Naive thymus-derived CD4-positive, alpha-beta T cell (primary cell): Measurements from ENCODE around the gene INPP5A. TPM values are rescaled to one million over a fixed set of nuclear protein-coding genes. Genes with fewer than 3 reads are reported as not detected.

Experiments used
- ATAC-seq: fragments of 150-1000 bp; cut with Tn5 transposase; 2 replicates; pipeline ENCODE4 v1.10.0; 2021; ENCODE audit warnings: mild to moderate bottlenecking, moderate library complexity
- CTCF ChIA-PET: fragments of 350-600 bp; sonication (Branson Sonifier 250); formaldehyde crosslinking; loops from one replicate; lab custom pipeline; 2021; ENCODE audit warnings: antibody characterized with exemption; lab: Charles Lee
- POLR2A ChIA-PET: fragments of 350-600 bp; sonication (Branson Sonifier 250); formaldehyde crosslinking; loops from one replicate; lab custom pipeline; 2021; ENCODE audit warnings: antibody characterized with exemption, inconsistent platforms; lab: Charles Lee
- DNase-seq, 9 donors: peaks; one replicate each; pipeline versions ENCODE4 v3.0.0 to v3.0.0-alpha.2; 2020 to 2022; ENCODE audit warnings: mixed read lengths in 1 of 9
- H3K27ac ChIP-seq: one replicate; pipeline ENCODE4 v1.7.0; 2013; ENCODE audit warnings: mild to moderate bottlenecking, low read depth, low read length, moderate library complexity
- H3K27me3 ChIP-seq, 2 donors: one replicate each; pipeline ENCODE4 v1.7.0; 2013; ENCODE audit warnings: low read length in 2 of 2, mild to moderate bottlenecking in 2 of 2, moderate library complexity in 2 of 2; ENCODE audit not compliant: control insufficient read depth in 2 of 2, insufficient read depth in 2 of 2
- H3K36me3 ChIP-seq, 3 experiments: 1 replicate in 2 of 3; 2 replicates in 1 of 3; pipeline ENCODE4 v1.7.0; 2013; ENCODE audit warnings: low read length in 3 of 3, mild to moderate bottlenecking in 3 of 3, moderate library complexity in 1 of 3; ENCODE audit not compliant: insufficient read depth in 3 of 3, control insufficient read depth in 2 of 3
- H3K4me1 ChIP-seq, 2 donors: one replicate each; pipeline ENCODE4 v1.7.0; 2013; ENCODE audit warnings: low read length in 2 of 2, mild to moderate bottlenecking in 2 of 2, moderate library complexity in 1 of 2; ENCODE audit not compliant: control insufficient read depth in 2 of 2, insufficient read depth in 2 of 2
- H3K4me3 ChIP-seq: 2 replicates; pipeline ENCODE4 v1.7.0; 2013; ENCODE audit warnings: mild to moderate bottlenecking, low read length
- H3K9me3 ChIP-seq, 3 experiments: 1 replicate in 2 of 3; 2 replicates in 1 of 3; pipeline ENCODE4 v1.7.0; 2013; ENCODE audit warnings: low read length in 3 of 3; ENCODE audit not compliant: control insufficient read depth in 2 of 3
- H3K27ac Mint-ChIP-seq, 9 donors: one replicate each; pipeline ENCODE4 v1.8.0; 2020 to 2022; ENCODE audit warnings: mixed read lengths in 9 of 9, mild to moderate bottlenecking in 8 of 9, moderate library complexity in 5 of 9, inconsistent platforms in 2 of 9
- H3K27me3 Mint-ChIP-seq, 5 donors: one replicate each; pipeline ENCODE4 v1.8.0; 2021 to 2022; ENCODE audit warnings: mixed read lengths in 5 of 5, mild to moderate bottlenecking in 1 of 5
- H3K36me3 Mint-ChIP-seq, 5 donors: one replicate each; pipeline ENCODE4 v1.8.0; 2020 to 2022; ENCODE audit warnings: mixed read lengths in 5 of 5, mild to moderate bottlenecking in 3 of 5, inconsistent platforms in 1 of 5
- H3K4me1 Mint-ChIP-seq, 7 donors: one replicate each; pipeline ENCODE4 v1.8.0; 2020 to 2022; ENCODE audit warnings: mixed read lengths in 7 of 7, mild to moderate bottlenecking in 3 of 7, inconsistent platforms in 1 of 7
- H3K4me3 Mint-ChIP-seq, 10 donors: one replicate each; pipeline ENCODE4 v1.8.0; 2020 to 2022; ENCODE audit warnings: mild to moderate bottlenecking in 10 of 10, mixed read lengths in 10 of 10, moderate library complexity in 6 of 10, inconsistent platforms in 2 of 10
- H3K9me3 Mint-ChIP-seq, 11 donors: one replicate each; pipeline ENCODE4 v1.8.0; 2020 to 2022; ENCODE audit warnings: mixed read lengths in 11 of 11, mild to moderate bottlenecking in 4 of 11, inconsistent platforms in 1 of 11, moderate library complexity in 1 of 11
- intact Hi-C, 2 donors: fragments of 100-400 bp; cut with micrococcal nuclease; formaldehyde crosslinking; loops; one replicate each; pipeline ENCODE4 v1.15.1; 2023
- polyA plus RNA-seq, 2 donors: library from polyadenylated mRNA; unstranded; fragments of 300-500 nt; fragmentation: Illumina TruSeq; gene quantifications; one replicate each; pipeline ENCODE4 v1.2.3, GENCODE V29; 2021
- total RNA-seq, 6 experiments: library from RNA in 5 of 6; stranded (reverse) in 5 of 6; gene quantifications; 1 replicate in 5 of 6; 2 replicates in 1 of 6; pipeline ENCODE4 v1.2.3 and lab custom pipeline; 2021 to 2026

Gene INPP5A
- total and polyA plus RNA-seq, 7 experiments from 2014 or later: 0.97 to 30.7 (median 25.0) TPM

DNA sequence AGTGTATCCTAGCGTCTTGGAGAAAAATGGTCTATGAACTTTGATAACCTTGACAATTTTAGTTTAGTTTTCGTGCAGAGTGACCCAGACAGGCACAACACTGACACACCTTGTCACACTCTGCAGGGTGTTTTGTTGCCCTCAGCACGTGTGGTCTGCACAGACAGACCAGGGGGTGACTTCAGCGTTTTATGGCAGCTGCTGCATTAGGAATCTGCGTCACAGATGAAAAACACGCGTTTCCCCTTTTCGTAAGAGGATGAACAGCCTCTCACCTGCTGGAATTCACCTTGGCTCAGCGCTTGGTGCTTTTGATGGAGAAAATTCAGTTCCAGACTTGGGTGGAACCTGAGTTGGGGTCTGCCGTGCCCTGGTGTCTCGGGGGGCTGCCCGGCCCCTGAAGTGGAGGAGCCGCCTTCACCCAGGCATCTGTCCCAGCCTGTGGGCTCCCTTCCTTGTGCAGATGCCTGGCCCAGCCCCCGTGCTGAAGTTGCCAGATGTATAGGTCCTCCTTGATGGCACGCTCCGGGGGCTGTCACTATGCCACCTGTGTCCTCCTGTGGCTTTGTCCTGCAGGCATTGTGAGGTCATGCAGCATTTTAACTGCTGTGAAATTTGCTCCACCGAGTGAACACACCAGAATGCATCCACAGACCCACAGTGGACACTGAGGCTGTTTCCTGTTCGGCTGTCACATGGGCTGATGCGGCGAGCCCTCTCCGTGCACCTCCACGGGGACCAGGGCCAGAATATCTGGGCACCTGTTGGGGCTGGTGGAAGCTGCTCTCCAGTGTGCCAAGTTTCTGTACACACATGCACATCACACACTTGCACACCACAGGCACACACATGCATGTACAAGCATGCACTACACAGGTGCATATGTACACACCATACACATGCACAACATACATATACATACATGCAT, 18.3 kb downstream of the INPP5A start:
- peak in 4 of 9 donors; percentile 22 to 48 (median 36) for DNase-seq
- Mint-ChIP-seq H3K4me1 (peaks cover 22 to 49% (median 34%) of the 10 kb centered on the region in 7 donors), H3K27ac (peak overlapping the region in 7 of 9 donors; percentile 25 to 82 (median 46)), H3K4me3 (peak overlapping the region in 3 of 10 donors; percentile 16 to 41 (median 36)), H3K27me3 (no peaks in the 10 kb centered on the region), H3K36me3 (peaks cover 0 to 8% (median 2%) of the 10 kb centered on the region in 5 donors), H3K9me3 (no peaks in the 10 kb centered on the region)
- Histone ChIP-seq H3K9me3 (no peaks in the 10 kb centered on the region), H3K36me3 (no peaks in the 10 kb centered on the region), H3K27me3 (no peaks in the 10 kb centered on the region), H3K4me1 (peaks cover 17 to 45% of the 10 kb centered on the region in 2 donors), H3K4me3 (no peak overlapping the region), H3K27ac (peak overlapping the region; percentile 49)
- intact Hi-C loops: loop anchor here in 1 of 2 donors (1.0 kb wide), 2 partner anchors 16 to 19 kb away; partner anchors contain the start of gene INPP5A
- POLR2A ChIA-PET: interaction anchor here (0.7 to 1.5 kb wide), 2 partner anchors 10 to 16 kb away, joined by 4 read pairs; no protein-coding TSS in a partner anchor
- CTCF ChIA-PET: no interaction called here
- ATAC-seq: peak; percentile 51

DNA sequence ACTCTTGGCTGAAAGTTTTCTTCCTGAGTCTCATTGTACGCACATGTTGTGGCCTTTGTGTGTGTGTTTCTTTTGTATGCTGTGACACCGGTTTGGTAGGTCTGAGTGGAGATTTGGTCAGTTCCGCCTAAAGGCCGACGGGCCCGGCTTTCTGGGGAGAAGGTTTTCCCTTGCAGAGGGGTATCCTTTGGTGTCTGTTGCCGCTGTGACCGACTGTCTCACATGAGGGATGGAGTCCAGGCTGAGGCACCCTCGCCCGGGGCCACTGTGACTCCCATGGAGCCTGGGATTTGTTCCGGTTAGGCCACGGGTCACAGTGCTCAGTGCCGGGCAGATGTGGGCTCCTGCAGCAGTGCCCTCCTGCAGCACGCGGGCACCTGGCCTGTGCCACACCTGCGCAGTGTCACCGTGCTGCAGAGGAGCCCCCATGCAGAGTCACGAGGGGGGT, 19.4 kb downstream of the INPP5A start:
- Histone ChIP-seq H3K9me3 (no peaks in the 10 kb centered on the region), H3K4me1 (peaks cover 8 to 34% of the 10 kb centered on the region in 2 donors), H3K36me3 (no peaks in the 10 kb centered on the region), H3K27ac (no peak overlapping the region), H3K4me3 (no peak overlapping the region), H3K27me3 (no peaks in the 10 kb centered on the region)
- peak overlapping the region in 5 of 9 donors; percentile 29 to 62 (median 36) for H3K27ac Mint-ChIP-seq
- no peaks in the 10 kb centered on the region for H3K27me3 Mint-ChIP-seq
- DNase-seq (no peak), ATAC-seq (no peak)
- peaks cover 0 to 8% (median 2%) of the 10 kb centered on the region in 5 donors for H3K36me3 Mint-ChIP-seq
- H3K4me1 Mint-ChIP-seq: peaks cover 24 to 48% (median 38%) of the 10 kb centered on the region in 7 donors
- CTCF ChIA-PET: interaction anchor here (0.6 kb wide), 1 partner anchor 750 kb away, joined by 3 read pairs; no protein-coding TSS in a partner anchor
- intact Hi-C loops: no loop called here
- H3K4me3 Mint-ChIP-seq: peak overlapping the region in 5 of 10 donors; percentile 0 to 53 (median 24)
- H3K9me3 Mint-ChIP-seq: no peaks in the 10 kb centered on the region
- POLR2A ChIA-PET: no interaction called here

DNA sequence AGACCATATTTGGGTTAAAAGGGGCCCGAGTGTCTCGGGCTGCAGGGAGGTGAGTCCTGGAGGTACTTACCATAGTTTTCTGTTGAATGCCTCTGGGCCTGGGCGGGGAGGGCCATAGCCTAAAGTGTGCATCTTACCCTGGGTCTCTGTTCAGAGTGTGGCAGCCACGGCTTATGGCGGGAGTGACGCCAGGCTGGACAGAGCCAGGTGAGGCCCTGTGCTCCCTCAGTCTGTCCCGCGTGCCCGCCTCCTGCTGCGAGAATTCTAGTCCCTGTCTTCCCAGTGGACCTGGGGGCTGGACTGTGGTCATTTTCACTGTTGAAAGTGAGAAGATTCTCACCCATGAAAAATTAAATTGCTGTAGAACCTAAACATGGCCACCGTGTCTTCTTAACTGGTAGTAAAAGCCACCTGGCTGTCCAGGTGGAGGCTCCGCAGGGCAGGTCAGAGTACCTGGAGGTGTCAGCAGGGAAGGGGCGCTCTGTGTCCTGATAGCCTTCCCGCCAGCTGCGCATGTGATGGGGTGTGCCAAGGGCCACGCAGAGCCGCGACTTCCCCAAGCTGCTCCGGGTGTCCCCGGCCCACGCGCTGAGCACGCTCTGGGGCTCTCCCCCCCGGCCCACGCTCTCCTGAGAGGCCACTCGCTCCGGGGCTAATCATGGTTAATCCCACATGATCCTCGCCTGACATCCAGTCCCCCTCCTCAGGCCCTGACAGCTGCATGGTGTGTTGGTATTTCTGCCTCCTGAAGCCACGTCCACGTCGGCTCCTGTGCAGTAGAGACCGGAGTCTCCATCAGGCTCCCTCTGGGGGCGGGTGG, 20.3 kb downstream of the INPP5A start:
- H3K4me3 ChIP-seq: no peak overlapping the region
- Mint-ChIP-seq H3K27ac (no peak overlapping the region), H3K27me3 (no peaks in the 10 kb centered on the region), H3K4me3 (peak overlapping the region in 2 of 10 donors; percentile 6 to 45), H3K4me1 (peaks cover 24 to 48% (median 38%) of the 10 kb centered on the region in 7 donors), H3K9me3 (no peaks in the 10 kb centered on the region), H3K36me3 (peaks cover 0 to 8% (median 2%) of the 10 kb centered on the region in 5 donors)
- CTCF ChIA-PET: interaction anchor here (0.7 kb wide), 1 partner anchor 15 kb away, joined by 3 read pairs; no protein-coding TSS in a partner anchor
- peaks cover 8 to 33% of the 10 kb centered on the region in 2 donors for H3K4me1 ChIP-seq
- H3K36me3 ChIP-seq: no peaks in the 10 kb centered on the region
- POLR2A ChIA-PET: interaction anchor here (1.0 kb wide), 1 partner anchor 12 kb away, joined by 4 read pairs; no protein-coding TSS in a partner anchor
- H3K27ac ChIP-seq: no peak overlapping the region
- ATAC-seq: no peak
- intact Hi-C loops: no loop called here
- no peaks in the 10 kb centered on the region for H3K9me3 ChIP-seq
- no peak for DNase-seq
- no peaks in the 10 kb centered on the region for H3K27me3 ChIP-seq

DNA sequence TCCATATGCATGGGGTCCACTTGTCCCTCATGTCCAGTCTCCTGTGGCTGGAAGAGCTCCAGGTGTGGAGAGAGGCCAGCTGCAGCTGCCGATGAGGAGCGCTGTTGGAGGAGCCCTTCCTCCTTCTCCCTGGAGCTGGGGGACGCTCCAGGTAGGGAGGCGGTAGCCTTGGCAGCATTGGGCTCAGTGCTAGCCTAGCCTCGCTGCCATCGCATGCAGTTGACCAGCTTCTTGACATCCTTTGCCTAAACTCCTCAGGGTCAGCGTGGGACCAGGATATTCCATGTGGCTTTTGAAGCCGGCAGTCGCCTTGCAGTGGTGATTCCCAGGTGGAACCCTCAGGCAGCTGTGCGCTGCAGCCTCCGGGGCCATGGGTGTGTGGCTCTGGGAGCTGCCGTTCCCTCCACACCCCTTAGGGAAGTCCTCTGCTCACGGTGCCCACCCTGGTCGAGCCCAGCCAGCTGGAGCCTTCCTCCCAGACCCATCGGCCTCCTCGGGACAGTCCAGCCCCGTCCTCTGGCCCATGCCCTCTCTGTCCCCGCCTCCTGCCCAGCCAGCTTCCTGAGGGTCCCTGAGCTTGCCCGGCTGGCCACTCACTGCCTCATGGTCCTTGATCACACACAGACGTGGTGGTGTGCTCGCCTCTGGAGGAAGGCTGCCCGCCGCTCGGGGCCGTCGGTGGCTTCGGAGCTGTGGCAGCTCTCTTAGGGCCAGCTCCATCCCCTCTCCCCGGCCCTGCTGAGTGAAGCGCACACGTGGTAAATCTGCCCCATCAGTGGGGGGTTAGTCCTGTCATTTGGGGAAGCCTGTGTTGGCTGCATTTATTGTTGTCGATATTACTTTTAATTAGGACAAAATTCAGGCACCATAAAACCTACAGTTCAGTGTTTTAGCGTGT, 21.2 kb downstream of the INPP5A start:
- H3K36me3 Mint-ChIP-seq: peaks cover 0 to 8% (median 2%) of the 10 kb centered on the region in 5 donors
- H3K4me3 Mint-ChIP-seq: peak overlapping the region in 3 of 10 donors; percentile 6 to 53 (median 36)
- no peaks in the 10 kb centered on the region for H3K27me3 Mint-ChIP-seq
- ATAC-seq (no peak), DNase-seq (no peak)
- no peaks in the 10 kb centered on the region for H3K9me3 Mint-ChIP-seq
- Histone ChIP-seq H3K4me1 (peaks cover 8 to 33% of the 10 kb centered on the region in 2 donors), H3K4me3 (no peak overlapping the region), H3K9me3 (no peaks in the 10 kb centered on the region), H3K27ac (no peak overlapping the region), H3K27me3 (no peaks in the 10 kb centered on the region), H3K36me3 (no peaks in the 10 kb centered on the region)
- ChIA-PET POLR2A (interaction anchor here (1.0 kb wide), 1 partner anchor 11 kb away, joined by 4 read pairs; no protein-coding TSS in a partner anchor), CTCF (interaction anchor here (0.7 to 0.8 kb wide), 3 partner anchors 14 to 934 kb away, joined by 3 read pairs; no protein-coding TSS in a partner anchor)
- H3K27ac Mint-ChIP-seq: peak overlapping the region in 1 of 9 donors; percentile 22
- peaks cover 24 to 54% (median 43%) of the 10 kb centered on the region in 7 donors for H3K4me1 Mint-ChIP-seq
- intact Hi-C loops: no loop called here

DNA sequence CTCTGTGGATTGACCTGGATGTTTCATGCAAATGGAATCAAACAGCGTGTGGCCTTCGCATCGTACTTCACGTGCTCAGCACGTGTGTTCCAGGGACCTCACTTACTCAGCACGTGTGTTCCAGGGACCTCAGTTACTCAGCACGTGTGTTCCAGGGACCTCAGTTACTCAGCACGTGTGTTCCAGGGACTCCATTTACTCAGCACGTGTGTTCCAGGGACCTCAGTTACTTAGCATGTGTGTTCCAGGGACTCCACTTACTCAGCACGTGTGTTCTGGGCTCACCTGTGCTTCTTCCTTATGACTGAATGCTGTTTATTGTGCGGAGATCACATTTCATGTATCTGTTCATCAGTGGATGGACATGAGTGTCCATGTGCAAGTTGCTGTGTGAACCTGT, 22.0 kb downstream of the INPP5A start:
- no peak overlapping the region for H3K4me3 ChIP-seq
- Mint-ChIP-seq H3K4me3 (peak overlapping the region in 5 of 10 donors; percentile 36 to 59 (median 53)), H3K4me1 (peaks cover 24 to 59% (median 46%) of the 10 kb centered on the region in 7 donors), H3K36me3 (peaks cover 0 to 8% (median 2%) of the 10 kb centered on the region in 5 donors), H3K9me3 (no peaks in the 10 kb centered on the region), H3K27ac (peak overlapping the region in 4 of 9 donors; percentile 22 to 54 (median 30)), H3K27me3 (no peaks in the 10 kb centered on the region)
- H3K9me3 ChIP-seq: no peaks in the 10 kb centered on the region
- ChIA-PET POLR2A (no interaction called here), CTCF (interaction anchor here (0.6 to 0.8 kb wide), 4 partner anchors 33 to 933 kb away, joined by 3 to 7 read pairs (median 4); no protein-coding TSS in a partner anchor)
- no peaks in the 10 kb centered on the region for H3K36me3 ChIP-seq
- peaks cover 8 to 26% of the 10 kb centered on the region in 2 donors for H3K4me1 ChIP-seq
- intact Hi-C loops: no loop called here
- DNase-seq (no peak), ATAC-seq (no peak)
- no peak overlapping the region for H3K27ac ChIP-seq
- H3K27me3 ChIP-seq: no peaks in the 10 kb centered on the region
